Loucy (cell line): ENCODE measurements around the gene JKAMP.

Experiments
- CTCF ChIP-seq: fragments of 200-600 bp; sonication (generic); conservative IDR thresholded peaks from 2 replicates; pipeline ENCODE4 v1.5.1; 2014; ENCODE audit warnings: mild to moderate bottlenecking, antibody characterized with exemption, low read length
- EZH2phosphoT487 ChIP-seq: fragments of 200-600 bp; IDR thresholded peaks from 2 replicates; pipeline ENCODE4 v1.6.1; 2018; ENCODE audit warnings: antibody characterized with exemption, mild to moderate bottlenecking, moderate library complexity, borderline replicate concordance

- TF ChIP-seq EZH2phosphoT487 (no peak), CTCF (no peak)
Measured at GRCh38 chr14:59503256-59503655, 18.9 kb downstream of the JKAMP start.
